Measurements from ENCODE around the gene L3MBTL2. TPM values are rescaled to one million over a fixed set of nuclear protein-coding genes. Genes with fewer than 3 reads are reported as not detected.
"Not testable (repeated sequence)": the region's sequence is repeated elsewhere in the genome, so short reads cannot be mapped to it uniquely, and the experiment has no call there.

Gene L3MBTL2
- total RNA-seq, 5 donors from 2014 or later (not counting 1 experiment from before 2014, with no cell fraction given), result 31.5 to 46.1 (median 42.1) TPM

- Mint-ChIP-seq H3K4me3 (no peak overlapping the region), H3K27ac (no peak overlapping the region), H3K4me1 (peaks cover 13 to 19% (median 16%) of the 10 kb centered on the region in 3 donors), H3K27me3 (no peaks in the 10 kb centered on the region), H3K9me3 (no peaks in the 10 kb centered on the region), H3K36me3 (peaks cover 39% of the 10 kb centered on the region)
- Histone ChIP-seq H3K27me3 (replicated peaks in 1 of 2; ENCODE audit: control insufficient read depth in 2 of 2, extremely low read depth in 1 of 2, insufficient read depth in 2 of 2, low read length in 1 of 2) (no peaks in the 10 kb centered on the region), H3K27ac (ENCODE audit: low read length) (no peak overlapping the region), H3K36me3 (ENCODE audit: control insufficient read depth in 2 of 2, extremely low read depth in 1 of 2, insufficient read depth in 1 of 2, low read length in 1 of 2) (peaks cover 9 to 67% of the 10 kb centered on the region in 2 donors), H3K4me1 (ENCODE audit: control insufficient read depth in 1 of 2, extremely low read depth in 1 of 2, insufficient read depth in 2 of 2, low read length in 2 of 2) (peaks cover 6 to 8% of the 10 kb centered on the region in 2 experiments), H3K9me3 (no peaks in the 10 kb centered on the region), H3K4me3 (ENCODE audit: control insufficient read depth in 1 of 2, extremely low read depth in 1 of 2, low read length in 1 of 2) (no peak overlapping the region)
- POLR2A ChIA-PET, result no interaction called here
- CTCF ChIA-PET, result no interaction called here
- 93% methylated on average over 8 of the region's 9 CpGs for WGBS (ENCODE audit: insufficient coverage)
- DNase-seq (no peak), ATAC-seq (replicated peaks in 1 of 4) (no peak)
Observed at GRCh38 chr22:41177622-41178424, 27.3 kb upstream of the L3MBTL2 start.

GRCh38 chr22:41178425-41178975 lies 26.6 kb upstream of the L3MBTL2 start:
- Mint-ChIP-seq H3K4me3 (no peak overlapping the region), H3K4me1 (peaks cover 12 to 15% (median 13%) of the 10 kb centered on the region in 3 donors), H3K27ac (peak overlapping the region; percentile 50 to 69), H3K27me3 (no peaks in the 10 kb centered on the region), H3K36me3 (peaks cover 32% of the 10 kb centered on the region), H3K9me3 (no peaks in the 10 kb centered on the region)
- ChIA-PET CTCF (no interaction called here), POLR2A (no interaction called here)
- Histone ChIP-seq H3K27ac (ENCODE audit: low read length) (no peak overlapping the region), H3K27me3 (replicated peaks in 1 of 2; ENCODE audit: control insufficient read depth in 2 of 2, extremely low read depth in 1 of 2, insufficient read depth in 2 of 2, low read length in 1 of 2) (no peaks in the 10 kb centered on the region), H3K4me1 (ENCODE audit: control insufficient read depth in 1 of 2, extremely low read depth in 1 of 2, insufficient read depth in 2 of 2, low read length in 2 of 2) (peaks cover 6 to 8% of the 10 kb centered on the region in 2 experiments), H3K4me3 (ENCODE audit: control insufficient read depth in 1 of 2, extremely low read depth in 1 of 2, low read length in 1 of 2) (no peak overlapping the region), H3K36me3 (ENCODE audit: control insufficient read depth in 2 of 2, extremely low read depth in 1 of 2, insufficient read depth in 1 of 2, low read length in 1 of 2) (peaks cover 6 to 61% of the 10 kb centered on the region in 2 donors), H3K9me3 (no peaks in the 10 kb centered on the region)
- WGBS (ENCODE audit: insufficient coverage), result 85% methylated on average over 5 of the region's 8 CpGs
- ATAC-seq (replicated peaks in 1 of 4), result no peak
- no peak for DNase-seq

- H3K27ac Mint-ChIP-seq, result peak overlapping the region; percentile 39 to 52
- no CpG with 5 or more reads among the region's 6 CpGs for WGBS (ENCODE audit: insufficient coverage)
- H3K27me3 Mint-ChIP-seq; H3K4me1 Mint-ChIP-seq; H3K9me3 Mint-ChIP-seq; H3K4me3 Mint-ChIP-seq; H3K4me1 ChIP-seq (ENCODE audit: control insufficient read depth in 1 of 2, extremely low read depth in 1 of 2, insufficient read depth in 2 of 2, low read length in 2 of 2); H3K9me3 ChIP-seq; H3K4me3 ChIP-seq (ENCODE audit: control insufficient read depth in 1 of 2, extremely low read depth in 1 of 2, low read length in 1 of 2); ATAC-seq (replicated peaks in 1 of 4); POLR2A ChIA-PET; H3K27ac ChIP-seq (ENCODE audit: low read length); H3K27me3 ChIP-seq (replicated peaks in 1 of 2; ENCODE audit: control insufficient read depth in 2 of 2, extremely low read depth in 1 of 2, insufficient read depth in 2 of 2, low read length in 1 of 2); DNase-seq; CTCF ChIA-PET: not testable (repeated sequence)
- peaks cover 6 to 46% of the 10 kb centered on the region in 2 donors for H3K36me3 ChIP-seq (ENCODE audit: control insufficient read depth in 2 of 2, extremely low read depth in 1 of 2, insufficient read depth in 1 of 2, low read length in 1 of 2)
- peaks cover 23% of the 10 kb centered on the region for H3K36me3 Mint-ChIP-seq
Observed at GRCh38 chr22:41180362-41180761, 24.8 kb upstream of the L3MBTL2 start.

GRCh38 chr22:41180926-41181325 lies 24.2 kb upstream of the L3MBTL2 start:
- Histone ChIP-seq H3K27me3 (replicated peaks in 1 of 2; ENCODE audit: control insufficient read depth in 2 of 2, extremely low read depth in 1 of 2, insufficient read depth in 2 of 2, low read length in 1 of 2) (no peaks in the 10 kb centered on the region), H3K4me1 (ENCODE audit: control insufficient read depth in 1 of 2, extremely low read depth in 1 of 2, insufficient read depth in 2 of 2, low read length in 2 of 2) (peaks cover under 1 to 2% of the 10 kb centered on the region in 2 experiments), H3K27ac (ENCODE audit: low read length) (no peak overlapping the region), H3K4me3 (ENCODE audit: control insufficient read depth in 1 of 2, extremely low read depth in 1 of 2, low read length in 1 of 2) (no peak overlapping the region), H3K9me3 (no peaks in the 10 kb centered on the region), H3K36me3 (ENCODE audit: control insufficient read depth in 2 of 2, extremely low read depth in 1 of 2, insufficient read depth in 1 of 2, low read length in 1 of 2) (peaks cover 6 to 40% of the 10 kb centered on the region in 2 donors)
- H3K27ac Mint-ChIP-seq, result peak overlapping the region; percentile 23 to 65
- ATAC-seq (replicated peaks in 1 of 4) (no peak), DNase-seq (no peak)
- H3K4me1 Mint-ChIP-seq, result peaks cover 2 to 5% (median 3%) of the 10 kb centered on the region in 3 donors
- no peaks in the 10 kb centered on the region for H3K27me3 Mint-ChIP-seq
- 87% methylated on average over 3 of the region's 3 CpGs for WGBS (ENCODE audit: insufficient coverage)
- peaks cover 23% of the 10 kb centered on the region for H3K36me3 Mint-ChIP-seq
- ChIA-PET POLR2A (no interaction called here), CTCF (no interaction called here)
- no peak overlapping the region for H3K4me3 Mint-ChIP-seq
- H3K9me3 Mint-ChIP-seq, result no peaks in the 10 kb centered on the region

GRCh38 chr22:41181349-41182241 lies 23.5 kb upstream of the L3MBTL2 start:
- WGBS (ENCODE audit: insufficient coverage), result 82% methylated on average over 10 of the region's 15 CpGs
- no peak for ATAC-seq (replicated peaks in 1 of 4)
- Histone ChIP-seq H3K9me3 (no peaks in the 10 kb centered on the region), H3K27ac (ENCODE audit: low read length) (no peak overlapping the region), H3K4me3 (ENCODE audit: control insufficient read depth in 1 of 2, extremely low read depth in 1 of 2, low read length in 1 of 2) (no peak overlapping the region), H3K4me1 (ENCODE audit: control insufficient read depth in 1 of 2, extremely low read depth in 1 of 2, insufficient read depth in 2 of 2, low read length in 2 of 2) (no peaks in the 10 kb centered on the region), H3K36me3 (ENCODE audit: control insufficient read depth in 2 of 2, extremely low read depth in 1 of 2, insufficient read depth in 1 of 2, low read length in 1 of 2) (peaks cover 6 to 33% of the 10 kb centered on the region in 2 donors), H3K27me3 (replicated peaks in 1 of 2; ENCODE audit: control insufficient read depth in 2 of 2, extremely low read depth in 1 of 2, insufficient read depth in 2 of 2, low read length in 1 of 2) (no peaks in the 10 kb centered on the region)
- ChIA-PET POLR2A (no interaction called here), CTCF (no interaction called here)
- Mint-ChIP-seq H3K36me3 (peaks cover 17% of the 10 kb centered on the region), H3K27ac (peak overlapping the region in 1 of 2 donors; percentile 65), H3K4me1 (peaks cover 2 to 5% (median 3%) of the 10 kb centered on the region in 3 donors), H3K27me3 (no peaks in the 10 kb centered on the region), H3K4me3 (no peak overlapping the region), H3K9me3 (no peaks in the 10 kb centered on the region)
- DNase-seq, result no peak

GRCh38 chr22:41184679-41185078 lies 20.4 kb upstream of the L3MBTL2 start:
- Mint-ChIP-seq H3K4me3 (no peak overlapping the region), H3K4me1 (peaks cover 0 to 3% (median 2%) of the 10 kb centered on the region in 3 donors), H3K27ac (no peak overlapping the region), H3K36me3 (no peaks in the 10 kb centered on the region), H3K9me3 (no peaks in the 10 kb centered on the region), H3K27me3 (no peaks in the 10 kb centered on the region)
- DNase-seq (no peak), ATAC-seq (replicated peaks in 1 of 4) (no peak)
- Histone ChIP-seq H3K36me3 (ENCODE audit: control insufficient read depth in 2 of 2, extremely low read depth in 1 of 2, insufficient read depth in 1 of 2, low read length in 1 of 2) (peaks cover 0 to 8% of the 10 kb centered on the region in 2 donors), H3K9me3 (no peaks in the 10 kb centered on the region), H3K27me3 (replicated peaks in 1 of 2; ENCODE audit: control insufficient read depth in 2 of 2, extremely low read depth in 1 of 2, insufficient read depth in 2 of 2, low read length in 1 of 2) (no peaks in the 10 kb centered on the region), H3K4me1 (ENCODE audit: control insufficient read depth in 1 of 2, extremely low read depth in 1 of 2, insufficient read depth in 2 of 2, low read length in 2 of 2) (no peaks in the 10 kb centered on the region), H3K4me3 (ENCODE audit: control insufficient read depth in 1 of 2, extremely low read depth in 1 of 2, low read length in 1 of 2) (no peak overlapping the region), H3K27ac (ENCODE audit: low read length) (no peak overlapping the region)
- ChIA-PET POLR2A (no interaction called here), CTCF (interaction anchor here in 1 of 2 donors (0.6 kb wide), 1 partner anchor 120 kb away, joined by 6 read pairs; no protein-coding TSS in a partner anchor)
- 29% methylated on average over 1 of the region's 3 CpGs for WGBS (ENCODE audit: insufficient coverage)

All from T-cell (primary cell).